HG02610 (cell line): ENCODE results near the gene FRMPD2.
"Not testable (repeated sequence)": the region's sequence is repeated elsewhere in the genome, so short reads cannot be mapped to it uniquely, and the experiment has no call there.

Experiments
- ATAC-seq: cut with Tn5 transposase; IDR thresholded peaks from one replicate; pipeline ENCODE4 v1.9.1; 2021; ENCODE audit warnings: mild to moderate bottlenecking, moderate library complexity; ENCODE audit not compliant: unreplicated experiment

The FRMPD2 gene

GRCh38 chr10:48237259-48238250 lies 36.9 kb downstream of the FRMPD2 start:
- no peak for ATAC-seq

GRCh38 chr10:48236199-48236621 lies 38.3 kb downstream of the FRMPD2 start:
- ATAC-seq: no peak

DNA sequence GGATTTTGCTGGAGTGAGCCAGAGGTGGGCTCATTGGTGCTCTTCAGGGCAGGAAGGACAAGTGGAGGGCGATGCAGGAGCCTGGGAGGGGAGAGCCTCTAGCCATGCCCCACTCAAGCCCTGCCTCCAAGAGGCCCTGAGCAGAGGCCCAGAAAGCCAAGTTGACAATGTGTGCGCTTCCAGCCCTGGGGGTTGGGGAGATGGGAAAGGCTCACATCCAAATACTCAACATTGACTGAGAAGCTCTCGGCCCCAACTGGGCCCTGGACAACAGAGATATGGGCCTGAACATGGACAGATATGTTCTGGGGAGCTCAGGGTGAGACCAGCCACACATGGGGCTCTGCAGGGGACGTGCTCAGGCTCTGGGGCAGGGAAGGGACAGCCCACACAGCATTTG lies 39.0 kb downstream of the FRMPD2 start:
- ATAC-seq: no peak

DNA sequence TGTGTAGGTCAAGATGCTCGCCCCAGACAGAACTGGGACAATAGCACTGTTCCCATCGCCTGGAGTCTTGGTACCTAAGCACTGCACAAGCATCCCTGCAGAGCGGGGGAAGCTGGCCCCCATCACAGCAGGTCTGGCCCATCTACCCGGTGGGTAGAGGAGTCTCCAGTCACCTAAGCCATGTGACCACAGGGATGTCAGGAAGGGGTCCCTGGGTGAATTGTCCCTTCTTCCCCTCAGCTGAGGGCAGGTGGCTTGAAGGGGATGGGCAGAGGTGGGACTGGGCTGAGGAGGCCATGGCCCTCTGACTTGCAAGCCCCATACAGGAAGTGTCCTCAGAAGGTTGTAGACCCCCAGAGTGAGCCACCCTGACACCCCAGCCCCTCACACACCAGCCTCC lies 39.7 kb downstream of the FRMPD2 start:
- ATAC-seq: no peak

DNA sequence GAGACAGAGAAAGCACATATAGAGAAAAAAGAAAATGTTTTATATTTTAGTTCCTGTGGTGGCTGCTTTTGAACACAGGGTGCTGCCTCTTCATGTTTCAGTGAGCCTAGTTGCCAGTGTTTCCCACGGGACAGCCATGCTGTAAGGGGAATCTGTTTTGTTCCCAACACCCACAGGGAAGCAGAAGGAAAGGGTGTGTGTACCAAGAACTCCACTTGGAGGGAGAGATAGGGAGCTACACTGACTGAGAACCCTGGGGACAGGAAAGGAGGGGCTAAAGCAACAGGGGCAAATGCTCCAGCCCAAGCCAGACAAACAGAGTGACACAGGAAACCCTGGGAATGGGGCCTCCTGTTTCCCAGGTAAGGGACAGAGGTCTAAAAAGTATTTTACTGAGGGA lies 40.2 kb downstream of the FRMPD2 start:
- ATAC-seq: no peak

- ATAC-seq: no peak
These were observed 40.9 kb downstream of the FRMPD2 start for GRCh38 chr10:48233559-48234005.

GRCh38 chr10:48232717-48233447 lies 41.6 kb downstream of the FRMPD2 start:
- no peak for ATAC-seq

DNA sequence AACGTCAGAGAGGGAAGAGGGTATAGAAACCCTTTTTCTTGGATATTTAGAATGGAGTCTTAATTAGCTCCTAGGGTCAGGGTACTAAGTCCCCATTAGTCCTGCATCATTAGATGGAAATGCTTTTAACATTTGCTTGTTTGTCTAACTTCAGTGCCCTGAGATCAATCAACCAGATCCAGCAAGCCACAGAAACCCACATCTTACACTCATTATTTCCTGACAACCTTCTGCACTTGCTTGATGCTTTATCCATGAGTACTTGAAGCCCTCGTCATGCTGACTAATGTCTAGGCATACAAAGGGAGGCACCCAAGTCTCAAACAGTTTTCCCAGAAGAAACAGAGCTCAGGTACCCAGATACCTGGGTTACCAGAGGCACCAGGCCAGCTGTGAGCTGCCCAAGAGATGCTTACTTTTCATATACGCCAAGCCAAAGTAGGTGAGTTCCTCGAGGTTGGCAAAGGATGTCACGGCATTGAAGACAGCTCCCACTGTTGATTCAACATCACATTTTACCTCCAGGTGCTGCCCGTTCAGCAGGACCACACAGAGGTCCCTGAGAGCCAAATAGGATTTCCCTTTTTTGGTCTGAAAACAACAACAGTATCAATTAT lies 42.7 kb downstream of the FRMPD2 start:
- peak; percentile 74 for ATAC-seq

GRCh38 chr10:48231178-48231577 lies 43.3 kb downstream of the FRMPD2 start:
- ATAC-seq: peak; percentile 60

DNA sequence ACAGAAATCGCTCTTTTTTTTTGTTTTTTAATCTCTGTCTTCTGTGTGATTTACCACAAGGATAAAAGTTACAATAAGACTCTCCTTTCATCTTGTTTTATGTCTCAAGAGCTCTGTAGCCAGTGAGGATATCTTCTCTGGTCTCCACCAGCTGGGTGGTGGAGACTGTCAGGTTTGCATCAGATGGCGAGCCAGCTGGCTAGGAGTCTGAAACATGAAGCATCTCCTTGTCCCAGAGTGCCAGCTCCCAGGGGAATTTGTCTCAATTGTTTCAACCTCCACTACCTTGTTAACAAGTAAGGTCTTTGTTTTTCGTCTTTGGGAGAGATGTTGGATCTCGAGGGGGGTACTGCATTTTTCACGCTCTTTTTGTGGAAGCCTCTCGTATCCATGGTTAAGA lies 47.3 kb downstream of the FRMPD2 start:
- ATAC-seq: no peak

- no peak for ATAC-seq
These were observed 49.4 kb downstream of the FRMPD2 start for GRCh38 chr10:48224979-48225560.

GRCh38 chr10:48224296-48224695 lies 50.2 kb downstream of the FRMPD2 start:
- no peak for ATAC-seq

DNA sequence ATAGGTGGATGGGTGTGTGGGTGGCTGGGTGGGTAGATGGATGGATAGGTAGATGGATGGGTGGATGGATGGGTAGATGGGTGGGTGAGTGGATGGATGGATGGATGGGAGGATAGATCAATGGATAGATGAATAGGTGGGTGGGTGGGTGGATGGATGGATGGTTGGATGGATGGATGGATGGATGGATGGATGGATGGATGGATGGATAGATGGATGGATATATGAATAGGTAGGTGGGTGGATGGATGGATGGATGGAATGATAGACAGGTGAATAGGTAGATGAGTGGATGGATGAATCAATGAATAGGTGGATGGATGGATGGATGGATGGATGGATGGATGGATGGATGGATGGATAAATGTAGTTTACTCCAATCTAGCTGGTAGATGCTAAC lies 52.7 kb downstream of the FRMPD2 start:
- no peak for ATAC-seq

GRCh38 chr10:48221031-48221430 lies 53.5 kb downstream of the FRMPD2 start:
- not testable (repeated sequence) for ATAC-seq

GRCh38 chr10:48219194-48219593 lies 55.3 kb downstream of the FRMPD2 start:
- no peak for ATAC-seq

DNA sequence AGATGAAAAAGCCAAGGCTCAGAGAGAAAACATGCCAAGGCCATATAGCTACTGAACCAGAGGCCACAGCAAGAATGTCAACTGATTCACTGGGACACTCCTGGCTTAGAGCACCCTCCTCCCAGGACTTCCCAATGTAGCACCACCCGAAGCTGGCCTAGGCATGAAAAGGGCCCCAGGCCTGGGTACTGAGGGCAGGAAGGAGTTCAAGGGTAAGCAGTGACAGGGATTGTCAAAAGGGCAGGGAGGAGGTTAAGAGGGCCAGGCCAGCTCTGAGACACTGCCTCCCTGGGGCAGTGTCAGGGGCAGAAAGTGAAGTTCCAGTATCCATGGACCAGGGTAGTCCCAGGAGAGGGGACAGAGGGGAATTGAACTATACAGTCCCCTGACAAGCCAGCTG lies 57.8 kb downstream of the FRMPD2 start:
- ATAC-seq: no peak

DNA sequence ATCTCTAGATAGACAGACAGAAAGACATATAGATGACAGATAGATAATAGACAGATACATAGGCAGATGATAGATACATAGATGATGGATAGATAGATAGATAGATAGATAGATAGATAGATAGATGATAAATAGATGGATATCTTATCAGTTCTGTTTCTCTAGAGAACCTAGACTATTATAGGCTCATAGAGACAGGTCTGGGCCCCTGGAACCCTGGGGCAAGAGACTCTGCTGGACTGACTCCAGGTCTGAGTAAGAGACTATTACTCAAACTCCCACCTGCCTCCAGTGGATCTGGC lies 58.3 kb downstream of the FRMPD2 start:
- no peak for ATAC-seq

DNA sequence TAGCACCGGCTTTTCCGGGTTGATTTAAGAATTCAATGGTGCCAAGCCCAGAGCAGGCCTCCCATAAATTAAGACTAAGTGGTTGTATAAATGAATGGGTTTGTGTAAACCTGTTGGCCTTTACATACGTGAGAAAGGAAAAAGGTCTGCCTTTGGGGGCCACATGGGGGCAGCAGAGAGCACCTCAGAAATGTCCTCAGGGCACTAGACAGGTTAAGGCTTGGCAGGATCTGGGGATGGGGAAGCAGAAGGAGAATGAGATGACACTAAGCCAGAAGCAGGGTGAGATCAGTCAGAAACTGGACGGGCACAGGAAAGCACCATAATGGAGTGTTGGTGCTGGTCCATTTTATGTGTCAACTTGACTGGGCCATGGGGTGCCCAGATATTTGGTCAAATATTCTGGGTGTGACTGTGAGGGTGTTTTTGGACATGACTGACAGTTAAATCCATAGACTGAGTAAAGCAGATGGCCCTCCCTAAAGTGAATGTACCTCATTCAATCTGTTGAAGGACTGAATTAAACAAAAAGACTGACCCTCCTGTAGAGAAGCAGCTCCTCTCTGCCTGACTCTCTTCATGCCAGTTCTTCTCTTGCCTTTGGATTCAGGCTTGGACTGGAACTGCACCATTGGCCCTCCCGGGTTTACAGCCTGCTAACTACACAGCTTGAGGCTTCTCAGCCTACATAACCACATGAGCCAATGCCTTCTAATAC lies 58.9 kb downstream of the FRMPD2 start:
- ATAC-seq: no peak

DNA sequence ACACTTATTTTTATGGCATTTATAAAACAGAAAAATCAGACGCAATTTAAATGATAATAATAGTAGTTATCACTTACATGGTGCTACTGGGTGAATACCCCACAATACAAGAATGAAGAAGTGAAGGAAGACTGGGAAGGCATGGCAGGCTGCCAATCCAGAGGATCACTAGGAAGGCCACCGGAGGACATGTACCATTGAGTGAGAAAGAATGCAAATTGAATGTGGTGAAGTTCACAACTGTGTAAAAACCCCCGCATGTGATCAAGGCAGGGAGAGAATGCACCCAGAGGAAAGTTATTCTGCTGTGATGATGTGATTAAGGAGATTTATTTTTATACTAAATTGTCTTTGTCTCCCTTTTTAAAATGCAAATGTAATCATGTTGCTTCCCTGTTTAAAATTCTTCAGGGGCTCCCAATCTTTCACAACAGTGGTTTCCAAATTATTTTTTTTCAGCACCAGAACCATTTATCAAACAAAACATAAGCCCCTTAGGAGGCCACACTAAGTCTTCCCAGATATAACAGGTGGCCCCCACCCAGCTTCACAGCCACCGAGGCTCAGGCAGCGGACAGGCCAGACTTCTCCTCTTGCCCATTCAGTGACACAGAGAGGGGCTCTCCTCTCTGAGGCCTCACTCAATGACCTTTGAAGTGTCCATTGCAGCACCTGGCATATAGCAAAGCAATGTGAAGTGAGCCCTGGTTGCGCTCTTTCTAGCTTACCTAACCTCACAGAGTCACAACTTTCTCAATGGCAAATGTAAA lies 59.6 kb downstream of the FRMPD2 start:
- ATAC-seq: no peak

GRCh38 chr10:48213047-48213446 lies 61.4 kb downstream of the FRMPD2 start:
- no peak for ATAC-seq
